GM19463 (cell line): Measurements from ENCODE around the gene HOPX.
"Not testable (repeated sequence)": the region's sequence is repeated elsewhere in the genome, so short reads cannot be mapped to it uniquely, and the experiment has no call there.

Experiments
- ATAC-seq: cut with Tn5 transposase; IDR thresholded peaks from one replicate; pipeline ENCODE4 v1.9.1; 2021; ENCODE audit warnings: mild to moderate bottlenecking, moderate library complexity; ENCODE audit not compliant: unreplicated experiment

Gene HOPX

GRCh38 chr4:56689201-56689969 lies 8.3 kb upstream of the HOPX start:
- ATAC-seq, result no peak

GRCh38 chr4:56688094-56688647 lies 7.1 kb upstream of the HOPX start:
- no peak for ATAC-seq

- no peak for ATAC-seq
Observed at GRCh38 chr4:56686537-56687231, 5.6 kb upstream of the HOPX start.

- ATAC-seq, result no peak
Observed at GRCh38 chr4:56684320-56685050, 3.4 kb upstream of the HOPX start.

GRCh38 chr4:56683455-56683854 lies 2.4 kb upstream of the HOPX start:
- no peak for ATAC-seq

GRCh38 chr4:56681853-56682525 lies 893 bp upstream of the HOPX start:
- no peak for ATAC-seq

- no peak for ATAC-seq
Observed at GRCh38 chr4:56680266-56680665, 830 bp downstream of the HOPX start.

GRCh38 chr4:56677711-56678110 lies 3.4 kb downstream of the HOPX start:
- ATAC-seq, result no peak

- ATAC-seq, result no peak
Observed at GRCh38 chr4:56674984-56675383, 6.1 kb downstream of the HOPX start.

GRCh38 chr4:56671860-56672259 lies 9.2 kb downstream of the HOPX start:
- ATAC-seq, result no peak

- ATAC-seq, result no peak
Observed at GRCh38 chr4:56671373-56671772, 9.7 kb downstream of the HOPX start.

- no peak for ATAC-seq
Observed at GRCh38 chr4:56668267-56668666, 12.8 kb downstream of the HOPX start.

GRCh38 chr4:56667396-56667795 lies 13.7 kb downstream of the HOPX start:
- ATAC-seq, result not testable (repeated sequence)

GRCh38 chr4:56666279-56666678 lies 14.8 kb downstream of the HOPX start:
- ATAC-seq, result no peak

GRCh38 chr4:56665781-56666180 lies 15.3 kb downstream of the HOPX start:
- ATAC-seq, result no peak

- no peak for ATAC-seq
Observed at GRCh38 chr4:56662782-56663468, 18.2 kb downstream of the HOPX start.

- no peak for ATAC-seq
Observed at GRCh38 chr4:56659946-56660345, 21.1 kb downstream of the HOPX start.

GRCh38 chr4:56658528-56658927 lies 22.6 kb downstream of the HOPX start:
- ATAC-seq, result no peak

GRCh38 chr4:56657818-56658217 lies 23.3 kb downstream of the HOPX start:
- ATAC-seq, result no peak

GRCh38 chr4:56657128-56657527 lies 24.0 kb downstream of the HOPX start:
- no peak for ATAC-seq

GRCh38 chr4:56656346-56656643 lies 24.8 kb downstream of the HOPX start:
- no peak for ATAC-seq
